ENCODE measurements around the gene KAT14.

- TF ChIP-seq CTCF (conservative IDR thresholded peaks at IDR 0.05 in 1 of 2, IDR thresholded peaks at IDR 0.05 in 1 of 2; ENCODE audit: extremely low read depth in 1 of 2, insufficient read depth in 1 of 2, low read depth in 1 of 2, low read length in 2 of 2) = no peak
- no peak for TF ChIP-seq EZH2 (IDR thresholded peaks at IDR 0.05; ENCODE audit: borderline replicate concordance, low read length)
These were observed 95.8 kb downstream of the KAT14 start for GRCh38 chr20:18233408-18233943.
